Heart right ventricle (tissue), 16 donors: ENCODE data around the gene OPRM1. TPM values are rescaled to one million over a fixed set of nuclear protein-coding genes. Genes with fewer than 3 reads are reported as not detected.

Experiments used
- ATAC-seq, 8 donors: fragments of 200-7000 bp; cut with Tn5 transposase; one replicate each; pipeline ENCODE4 v1.9.1; 2020; ENCODE audit warnings: mild to moderate bottlenecking in 8 of 8, moderate library complexity in 8 of 8, moderate number of reproducible peaks in 1 of 8
- DNase-seq, 2 donors: peaks; one replicate each; pipeline ENCODE4 v3.0.0-alpha.2; 2020
- H3K27ac ChIP-seq, 10 donors: fragments of 200-600 bp; sonication (generic) in 2 of 10; one replicate each; pipeline versions ENCODE4 v1.5.0 to v1.8.0; 2020 to 2022; ENCODE audit warnings: mild to moderate bottlenecking in 3 of 10
- H3K27me3 ChIP-seq, 7 donors: fragments of 200-600 bp; one replicate each; pipeline ENCODE4 v1.8.0; 2021 to 2022; ENCODE audit warnings: mild to moderate bottlenecking in 2 of 7
- H3K36me3 ChIP-seq, 9 donors: fragments of 200-600 bp; sonication (generic) in 1 of 9; one replicate each; pipeline versions ENCODE4 v1.5.0 to v1.8.0; 2020 to 2022; ENCODE audit warnings: mild to moderate bottlenecking in 2 of 9
- H3K4me1 ChIP-seq, 9 donors: fragments of 200-600 bp; sonication (generic) in 1 of 9; one replicate each; pipeline versions ENCODE4 v1.5.0 to v1.8.0; 2020 to 2022; ENCODE audit warnings: mild to moderate bottlenecking in 4 of 9
- H3K4me3 ChIP-seq, 10 donors: fragments of 200-600 bp; sonication (generic) in 2 of 10; one replicate each; pipeline versions ENCODE4 v1.5.0 to v1.8.0; 2020 to 2022; ENCODE audit warnings: mild to moderate bottlenecking in 7 of 10, moderate library complexity in 2 of 10
- H3K9me3 ChIP-seq, 11 donors: fragments of 200-600 bp in 10 of 11; sonication (generic) in 2 of 11; one replicate each; pipeline versions ENCODE4 v1.5.0 to v1.8.0; 2013 to 2022; ENCODE audit warnings: mild to moderate bottlenecking in 2 of 11, control low read depth in 1 of 11, moderate library complexity in 1 of 11
- CTCF ChIP-seq, 9 donors: fragments of 200-600 bp; sonication (generic) in 2 of 9; IDR thresholded peaks; one replicate each; pipeline versions ENCODE4 v1.5.0 to v1.8.0; 2021 to 2022; ENCODE audit warnings: antibody characterized with exemption in 9 of 9, mild to moderate bottlenecking in 5 of 9, moderate library complexity in 1 of 9
- WGBS, 2 donors: extraction: QIAGEN DNeasy Blood & Tissue Kit; methylation state at CpG; one replicate each; pipeline ENCODE4 v1.1.7; 2013; ENCODE audit warnings: inconsistent platforms in 1 of 2; 5-methylcytosine and 5-hydroxymethylcytosine counted together
- intact Hi-C, 10 donors: fragments of 100-400 bp; cut with DNase I; formaldehyde crosslinking; loops; one replicate each; pipeline versions ENCODE4 v1.11.1 to v1.14.2; 2022
- polyA plus RNA-seq, 2 donors: library from polyadenylated mRNA; stranded (reverse); fragments of 200-250 nt; gene quantifications; one replicate each; pipeline ENCODE4 v1.2.3, GENCODE V29; 2013
- total RNA-seq, 10 donors: library from RNA; stranded (reverse); fragmentation: NEBNext Ultra II Directional in 3 of 10; extraction: Animal tissue kit (Norgen Biotek cat#: 25700) in 3 of 10; gene quantifications; one replicate each; pipeline versions ENCODE4 v1.2.1 to v1.2.4, GENCODE V29; 2021 to 2023
- donor health status: Arrhythmogenic right ventricular cardiomyopathy.
- donor health status: ischemic (EF 13 %, LVEDD 7.1; RV severe dilation, severe dysfunction).
- donor health status: healthy with polysubstance abuse.
- donor health status: DM: no; HTN: yes; CAD: no.
- donor health status: DM: no; HTN: no; CAD: no.
- donor health status: ischemic (EF 25% LVEDD 6.9; RV normal size, moderate dysfunction).
- donor health status: ischemic (EF 25% LVEDD 5.7; RV mildly dilated, moderate dysfunction).
- donor health status: healthy.
- donor health status: DM: yes; HTN: yes; CAD: no.
- donor health status: Ischemic cardiomyopathy.
- donor health status: ischemic (EF 35%, LVEDD 5.7; RV mildly dilated, moderate dysfunction).
- donor health status: nonischemic (EF 11% LVEDD 7.7; RV severe dilation, severe dysfunction).
- donor health status: DM: yes; HTN: yes; CAD: no.
- donor health status: PGD.
- donor health status: ischemic (EF 29% LVEDD 5.4; RV normal size, mild dysfunction).
- donor health status: nonischemic (EF 23%, LVEDD 6.1; RV moderate dilation, normal function).

The OPRM1 gene
- total and polyA plus RNA-seq, 12 donors, result not detected

DNA sequence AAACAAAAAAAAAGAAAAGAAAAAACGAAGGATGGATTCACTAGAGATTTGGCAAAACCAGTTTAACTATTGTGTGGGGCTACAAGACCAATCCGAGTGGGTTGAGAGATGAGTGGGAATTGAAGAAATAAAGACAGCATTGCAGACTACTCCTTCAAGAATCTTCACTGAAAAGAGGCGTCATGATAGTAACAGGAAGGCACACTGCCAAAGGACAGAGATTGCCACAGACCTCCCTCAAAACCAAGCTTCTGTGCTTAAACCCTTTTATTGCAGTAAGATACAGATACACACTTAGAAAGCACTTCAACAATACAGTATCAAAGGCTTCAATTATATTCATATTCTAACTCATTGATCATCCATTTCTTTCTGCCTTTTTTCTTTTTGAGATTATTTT is 213.6 kb downstream of the OPRM1 start:
- intact Hi-C loops, result loop anchor here in 1 of 10 donors (10.0 kb wide), 1 partner anchor 88 kb away; no protein-coding TSS in a partner anchor
- peaks cover 0 to 12% (median 0%) of the 10 kb centered on the region in 11 donors for H3K9me3 ChIP-seq
- no peak overlapping the region for H3K4me3 ChIP-seq
- 68 to 69% methylated on average over 3 of the region's 3 CpGs for WGBS, 2 donors
- no peak for TF ChIP-seq CTCF (IDR thresholded peaks at IDR 0.05)
- peaks cover 0 to 52% (median 0%) of the 10 kb centered on the region in 9 donors for H3K4me1 ChIP-seq
- no peaks in the 10 kb centered on the region for H3K36me3 ChIP-seq
- DNase-seq, result no peak
- H3K27ac ChIP-seq, result no peak overlapping the region
- H3K27me3 ChIP-seq, result no peaks in the 10 kb centered on the region
- no peak for ATAC-seq

- TF ChIP-seq CTCF (IDR thresholded peaks at IDR 0.05), result no peak
- no peaks in the 10 kb centered on the region for H3K27me3 ChIP-seq
- WGBS, 2 donors, result 55 to 70% methylated on average over 1 of the region's 1 CpG
- H3K27ac ChIP-seq, result peak overlapping the region in 1 of 10 donors; percentile 31
- no peak overlapping the region for H3K4me3 ChIP-seq
- H3K4me1 ChIP-seq, result peaks cover 0 to 36% (median 0%) of the 10 kb centered on the region in 9 donors
- intact Hi-C loops, result loop anchor here in 1 of 10 donors (10.0 kb wide), 1 partner anchor 92 kb away; no protein-coding TSS in a partner anchor
- ATAC-seq, result peak in 6 of 8 donors; percentile 45 to 79 (median 66)
- no peaks in the 10 kb centered on the region for H3K36me3 ChIP-seq
- DNase-seq, result peak in 1 of 2 donors; percentile 9
- peaks cover 0 to 12% (median 0%) of the 10 kb centered on the region in 11 donors for H3K9me3 ChIP-seq
Measured at GRCh38 chr6:154257067-154257466, 218.0 kb downstream of the OPRM1 start.

GRCh38 chr6:154258064-154258757 is 219.2 kb downstream of the OPRM1 start:
- DNase-seq (no peak), ATAC-seq (peak in 3 of 8 donors; percentile 34 to 47 (median 46))
- intact Hi-C loops, result loop anchor here in 1 of 10 donors (10.0 kb wide), 1 partner anchor 93 kb away; no protein-coding TSS in a partner anchor
- 89 to 91% methylated on average over 4 of the region's 4 CpGs for WGBS, 2 donors
- Histone ChIP-seq H3K27ac (peak overlapping the region in 1 of 10 donors; percentile 16), H3K4me1 (peaks cover 0 to 27% (median 0%) of the 10 kb centered on the region in 9 donors), H3K4me3 (no peak overlapping the region), H3K36me3 (no peaks in the 10 kb centered on the region), H3K9me3 (peaks cover 0 to 12% (median 0%) of the 10 kb centered on the region in 11 donors), H3K27me3 (no peaks in the 10 kb centered on the region)
- no peak for TF ChIP-seq CTCF (IDR thresholded peaks at IDR 0.05)

DNA sequence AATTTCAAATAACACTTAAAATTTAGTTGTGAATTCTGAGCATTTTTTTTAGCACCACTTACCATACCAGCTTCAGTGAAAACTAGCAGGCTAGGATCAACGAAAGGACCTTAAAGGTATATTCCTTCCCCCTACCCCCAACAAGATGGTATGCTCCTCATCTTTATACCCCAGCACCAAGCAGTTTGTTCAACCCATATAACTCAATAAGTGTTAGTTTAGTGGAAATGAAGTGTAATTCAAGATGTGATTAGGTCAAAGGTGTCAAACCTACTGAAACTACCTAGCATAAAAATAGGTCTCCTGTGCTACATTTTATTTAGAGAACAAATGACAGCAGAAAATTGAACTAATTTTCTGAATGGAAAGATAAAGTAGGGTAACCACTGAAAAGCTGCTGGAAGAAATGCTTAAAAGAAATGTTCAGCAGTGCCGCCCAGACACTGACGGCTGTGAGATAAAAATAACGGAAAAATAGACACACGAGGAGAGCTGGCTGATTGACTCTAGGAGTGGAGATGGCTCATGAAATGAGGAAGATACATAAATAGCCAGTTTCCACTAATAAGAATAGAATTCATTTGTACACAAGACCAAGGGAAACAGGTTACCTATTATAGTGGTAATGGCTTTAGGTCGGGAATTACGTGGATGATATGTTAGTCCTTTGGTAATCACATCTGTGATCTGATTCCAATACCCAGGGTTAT is 222.8 kb downstream of the OPRM1 start:
- H3K27ac ChIP-seq, result no peak overlapping the region
- no peak for TF ChIP-seq CTCF (IDR thresholded peaks at IDR 0.05)
- H3K9me3 ChIP-seq, result no peaks in the 10 kb centered on the region
- H3K4me3 ChIP-seq, result no peak overlapping the region
- no peaks in the 10 kb centered on the region for H3K27me3 ChIP-seq
- DNase-seq (no peak), ATAC-seq (no peak)
- intact Hi-C loops, result no loop called here
- peaks cover 0 to 19% (median 0%) of the 10 kb centered on the region in 9 donors for H3K4me1 ChIP-seq
- 81% methylated on average over 7 of the region's 7 CpGs for WGBS, 2 donors
- no peaks in the 10 kb centered on the region for H3K36me3 ChIP-seq
